ENCODE measurements around the gene AK8.
"Not testable (repeated sequence)": the region's sequence is repeated elsewhere in the genome, so short reads cannot be mapped to it uniquely, and the experiment has no call there.

DNA sequence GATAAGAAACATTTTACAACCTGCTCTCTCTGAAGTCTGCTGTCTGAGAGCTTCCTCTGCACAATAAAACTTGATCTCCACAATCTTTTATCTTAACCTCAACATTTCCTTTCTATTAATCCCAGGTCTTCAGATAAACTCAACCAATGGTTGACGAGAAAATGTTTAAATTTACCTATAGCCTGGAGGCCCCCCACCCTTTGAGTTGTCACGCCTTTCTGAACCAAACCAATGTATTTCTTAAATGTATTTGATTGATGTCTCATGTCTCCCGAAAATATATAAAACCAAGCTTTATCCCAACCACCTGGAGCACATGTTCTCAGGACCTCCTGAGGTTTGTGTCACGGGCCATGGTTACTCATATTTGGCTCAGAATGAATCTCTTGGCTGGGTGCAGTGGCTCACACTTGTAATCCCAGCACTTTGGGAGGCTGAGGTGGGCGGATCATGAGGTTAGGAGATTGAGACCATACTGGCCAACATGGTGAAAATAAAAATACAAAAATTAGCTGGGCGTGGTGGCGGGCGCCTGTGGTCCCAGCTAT, 159.6 kb downstream of the AK8 start:
- not testable (repeated sequence) for TF ChIP-seq GLIS3, OSR1 (CRISPR knock-in tag; IDR thresholded peaks at IDR 0.05)

Data from SK-N-SH treated with all-trans-retinoic acid at 6 μM for 48 hours (cell line).